Prostate gland (tissue), 2 donors: ENCODE measurements around the gene PEX11A. TPM values are rescaled to one million over a fixed set of nuclear protein-coding genes. Genes with fewer than 3 reads are reported as not detected.
A peak's percentile ranks its signal among the peaks of the same experiment; 100 is the strongest.

ENCODE experiments used
- DNase-seq: peaks from one replicate; pipeline ENCODE4 v3.0.0-alpha.2; 2019; ENCODE audit warnings: low spot score
- H3K27ac ChIP-seq, 2 donors: fragments of 200-600 bp; sonication (generic); 2 replicates each; pipeline ENCODE4 v1.5.1; 2017 to 2019
- H3K27me3 ChIP-seq: fragments of 200-600 bp; sonication (generic); replicated peaks from 2 replicates; pipeline ENCODE4 v1.5.1; 2019; ENCODE audit not compliant: insufficient read depth
- H3K36me3 ChIP-seq, 2 donors: fragments of 200-600 bp; sonication (generic); 1 replicate in 1 of 2; 2 replicates in 1 of 2; pipeline versions ENCODE4 v1.5.1 to v1.8.1; 2017 to 2019
- H3K4me1 ChIP-seq: fragments of 200-600 bp; sonication (generic); replicated peaks from 2 replicates; pipeline ENCODE4 v1.5.1; 2019
- H3K4me3 ChIP-seq, 2 donors: fragments of 200-600 bp; sonication (generic); 2 replicates each; pipeline ENCODE4 v1.5.1; 2017 to 2019
- H3K9me3 ChIP-seq: fragments of 200-600 bp; sonication (generic); 2 replicates; pipeline ENCODE4 v1.5.1; 2017
- CTCF ChIP-seq, 4 experiments: fragments of 200-600 bp in 2 of 4; fragments of 450-650 bp in 2 of 4; sonication (generic) in 2 of 4; IDR thresholded peaks; 1 replicate in 3 of 4; 2 replicates in 1 of 4; pipeline ENCODE4 v1.5.1; 2016 to 2019; ENCODE audit warnings: antibody characterized with exemption in 4 of 4, mild to moderate bottlenecking in 2 of 4, moderate library complexity in 2 of 4
- POLR2A ChIP-seq: fragments of 450-650 bp; IDR thresholded peaks from one replicate; pipeline ENCODE4 v1.6.1; 2016; ENCODE audit warnings: antibody characterized with exemption, mild to moderate bottlenecking
- POLR2AphosphoS5 ChIP-seq: sonication (generic); formaldehyde crosslinking; IDR thresholded peaks from one replicate; pipeline ENCODE4 v1.6.1; 2017; ENCODE audit warnings: antibody characterized with exemption
- WGBS: methylation state at CpG from one replicate; pipeline ENCODE4 v1.1.5; 2018; 5-methylcytosine and 5-hydroxymethylcytosine counted together
- intact Hi-C: fragments of 100-400 bp; cut with DNase I; formaldehyde crosslinking; loops from one replicate; pipeline ENCODE4 v1.14.2; 2022
- total RNA-seq, 2 donors: library from RNA; depleted of rRNA; stranded (reverse); fragments of >200 nt; gene quantifications; one replicate each; pipeline ENCODE4 v1.1.0, GENCODE V29; 2016

Gene PEX11A
- total RNA-seq, 2 donors from 2014 or later = 13.5 to 23.3 TPM

- DNase-seq = no peak
- WGBS = 100% methylated on average over 3 of the region's 8 CpGs
- H3K27ac ChIP-seq = peak overlapping the region; percentile 53 to 70
- no peaks in the 10 kb centered on the region for H3K4me1 ChIP-seq
- H3K27me3 ChIP-seq = no peaks in the 10 kb centered on the region
- no peak for TF ChIP-seq CTCF (IDR thresholded peaks at IDR 0.05)
- TF ChIP-seq POLR2AphosphoS5 = no peak
- no peak for TF ChIP-seq POLR2A
- intact Hi-C loops = no loop called here
- H3K4me3 ChIP-seq = no peak overlapping the region
- H3K9me3 ChIP-seq = no peaks in the 10 kb centered on the region
- H3K36me3 ChIP-seq = no peaks in the 10 kb centered on the region
Observed at GRCh38 chr15:89666184-89666857, 24.2 kb downstream of the PEX11A start.

- intact Hi-C loops = no loop called here
- TF ChIP-seq POLR2AphosphoS5 = no peak
- no peak for TF ChIP-seq CTCF (IDR thresholded peaks at IDR 0.05)
- TF ChIP-seq POLR2A = peak; percentile 17
- H3K4me3 ChIP-seq = peak overlapping the region; percentile 33 to 35
- WGBS = 4% methylated on average over 72 of the region's 72 CpGs
- no peaks in the 10 kb centered on the region for H3K27me3 ChIP-seq
- H3K36me3 ChIP-seq = no peaks in the 10 kb centered on the region
- DNase-seq = peak; percentile 18
- H3K9me3 ChIP-seq = no peaks in the 10 kb centered on the region
- H3K4me1 ChIP-seq = no peaks in the 10 kb centered on the region
- H3K27ac ChIP-seq = peak overlapping the region; percentile 53 to 70
Observed at GRCh38 chr15:89665449-89666181, 24.9 kb downstream of the PEX11A start.

GRCh38 chr15:89664441-89665350 is 25.9 kb downstream of the PEX11A start:
- H3K4me3 ChIP-seq = peak overlapping the region in 1 of 2 donors; percentile 35

More at GRCh38 chr15:89664441-89665350, 25.9 kb downstream of the PEX11A start:
- Histone ChIP-seq H3K4me1 (no peaks in the 10 kb centered on the region), H3K9me3 (no peaks in the 10 kb centered on the region), H3K27me3 (no peaks in the 10 kb centered on the region), H3K27ac (peak overlapping the region in 1 of 2 donors; percentile 70), H3K36me3 (no peaks in the 10 kb centered on the region)
- TF ChIP-seq CTCF (IDR thresholded peaks at IDR 0.05) = no peak
- no peak for TF ChIP-seq POLR2A
- intact Hi-C loops = no loop called here
- 82% methylated on average over 13 of the region's 13 CpGs for WGBS
- no peak for DNase-seq
